Liver (tissue), 3 donors: Measurements from ENCODE around the gene CLPSL2.

ENCODE experiments used
- CTCF ChIP-seq: fragments of 150-350 bp; IDR thresholded peaks from 2 replicates; pipeline ENCODE4 v1.5.1; 2017; ENCODE audit warnings: improper control_type of control experiment, low read depth, low read length; ENCODE audit not compliant: missing input control
- TAF1 ChIP-seq: conservative IDR thresholded peaks from 2 replicates; pipeline ENCODE4 v1.6.1; 2016; ENCODE audit warnings: antibody characterized with exemption, mild to moderate bottlenecking
- donor health status: healthy.
- donor health status: healthy.

DNA sequence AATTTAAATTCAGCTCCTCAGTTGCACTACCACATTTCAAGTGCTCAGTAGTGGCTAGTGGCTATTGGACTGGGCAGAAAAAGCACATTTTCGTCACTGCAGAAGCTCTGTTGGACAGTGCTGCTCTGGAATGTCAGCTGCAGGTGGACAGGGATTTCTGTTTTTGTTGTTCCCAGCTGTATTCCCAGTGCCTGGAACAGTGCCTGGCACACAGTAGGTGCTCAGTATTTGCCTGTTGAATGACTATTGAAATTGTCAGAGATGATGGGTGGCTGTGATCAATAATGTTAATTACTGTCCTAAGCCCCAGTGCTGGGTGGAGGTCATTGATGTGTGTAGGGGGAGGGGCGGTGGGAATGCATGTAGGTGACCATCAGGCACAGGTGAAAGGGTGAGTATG, 9.9 kb downstream of the CLPSL2 start:
- TF ChIP-seq CTCF = no peak
- no peak for TF ChIP-seq TAF1
